ENCODE data around the gene PCDH9.

- TF ChIP-seq CTCF (IDR thresholded peaks at IDR 0.05) (no peak), POLR2A (IDR thresholded peaks at IDR 0.05) (no peak)
Measured at GRCh38 chr13:66790861-66791260, 439.3 kb downstream of the PCDH9 start.

Data from heart left ventricle (tissue), 13 donors.